ENCODE measurements around the gene KCNMB4. TPM values are rescaled to one million over a fixed set of nuclear protein-coding genes. Genes with fewer than 3 reads are reported as not detected.

KCNMB4 gene
- total RNA-seq, 1 donor from 2014 or later: 6.3 TPM

Small RNAs within 50 kb of the gene (small RNA-seq; reads per million reads assigned to genes)
- not detected for gene RNU4-65P

Other genes with a start within 250 kb of the KCNMB4 start
- 134 TPM for gene CNOT2, start 122.9 kb upstream of the KCNMB4 start, total RNA-seq